Measurements from ENCODE around the gene PAFAH2. TPM values are rescaled to one million over a fixed set of nuclear protein-coding genes. Genes with fewer than 3 reads are reported as not detected.

The PAFAH2 gene
- total RNA-seq, 6 donors from 2014 or later = 12.6 to 20.1 (median 15.1) TPM

DNA sequence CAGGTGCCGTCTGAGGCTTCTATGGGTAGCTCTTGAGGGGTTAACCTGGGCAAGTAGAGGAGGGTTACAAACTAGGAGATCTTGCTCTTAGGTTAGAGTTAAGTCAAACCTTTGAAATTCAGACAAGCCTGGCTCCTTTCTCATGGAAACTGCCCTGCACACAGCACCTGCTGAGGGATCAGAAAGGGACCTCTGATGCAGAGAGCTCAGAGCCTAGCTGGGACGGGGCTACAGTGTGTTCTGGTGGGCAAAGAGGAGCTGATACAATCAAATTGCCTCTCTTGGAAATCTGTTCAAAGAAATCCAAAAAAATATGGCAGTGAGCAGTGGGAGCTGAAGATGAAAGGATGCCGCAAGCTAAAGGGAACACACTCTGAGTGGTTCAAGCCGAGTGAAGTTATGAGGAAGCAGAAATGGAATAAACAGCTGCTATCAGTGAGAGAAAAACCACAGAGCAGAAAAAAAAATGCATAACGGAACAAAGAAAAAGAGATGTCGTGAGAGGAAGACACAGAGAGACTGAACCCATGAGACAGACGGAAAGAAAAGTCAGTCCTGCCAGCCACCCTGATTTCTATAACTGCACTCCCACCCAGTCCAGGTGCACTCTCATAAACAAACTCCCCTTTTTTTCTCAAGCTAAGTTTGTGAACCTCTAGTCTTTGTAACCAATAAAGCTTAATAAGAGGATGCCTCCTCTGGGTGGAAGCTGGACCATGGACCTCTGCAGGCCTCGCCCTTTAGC, 26.6 kb downstream of the PAFAH2 start:
- no peaks in the 10 kb centered on the region for H3K4me1 ChIP-seq
- 66 to 79% methylated on average over 8 of the region's 8 CpGs for WGBS, 2 donors
- DNase-seq = no peak
- no peaks in the 10 kb centered on the region for H3K27me3 ChIP-seq
- ATAC-seq (ENCODE audit: low FRiP score in 2 of 2) = no peak
- peak overlapping the region in 1 of 4 donors; percentile 30 for H3K27ac ChIP-seq
- no peaks in the 10 kb centered on the region for H3K9me3 ChIP-seq
- TF ChIP-seq, protein P1, sequence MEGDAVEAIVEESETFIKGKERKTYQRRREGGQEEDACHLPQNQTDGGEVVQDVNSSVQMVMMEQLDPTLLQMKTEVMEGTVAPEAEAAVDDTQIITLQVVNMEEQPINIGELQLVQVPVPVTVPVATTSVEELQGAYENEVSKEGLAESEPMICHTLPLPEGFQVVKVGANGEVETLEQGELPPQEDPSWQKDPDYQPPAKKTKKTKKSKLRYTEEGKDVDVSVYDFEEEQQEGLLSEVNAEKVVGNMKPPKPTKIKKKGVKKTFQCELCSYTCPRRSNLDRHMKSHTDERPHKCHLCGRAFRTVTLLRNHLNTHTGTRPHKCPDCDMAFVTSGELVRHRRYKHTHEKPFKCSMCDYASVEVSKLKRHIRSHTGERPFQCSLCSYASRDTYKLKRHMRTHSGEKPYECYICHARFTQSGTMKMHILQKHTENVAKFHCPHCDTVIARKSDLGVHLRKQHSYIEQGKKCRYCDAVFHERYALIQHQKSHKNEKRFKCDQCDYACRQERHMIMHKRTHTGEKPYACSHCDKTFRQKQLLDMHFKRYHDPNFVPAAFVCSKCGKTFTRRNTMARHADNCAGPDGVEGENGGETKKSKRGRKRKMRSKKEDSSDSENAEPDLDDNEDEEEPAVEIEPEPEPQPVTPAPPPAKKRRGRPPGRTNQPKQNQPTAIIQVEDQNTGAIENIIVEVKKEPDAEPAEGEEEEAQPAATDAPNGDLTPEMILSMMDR (IDR thresholded peaks at IDR 0.05) = no peak
- TF ChIP-seq EP300 (IDR thresholded peaks at IDR 0.05) (no peak), POLR2A (IDR thresholded peaks at IDR 0.05) (no peak), POLR2AphosphoS5 (IDR thresholded peaks at IDR 0.05) (no peak)
- H3K4me3 ChIP-seq = no peak overlapping the region
- H3K36me3 ChIP-seq = peaks cover 10 to 97% (median 48%) of the 10 kb centered on the region in 4 donors

DNA sequence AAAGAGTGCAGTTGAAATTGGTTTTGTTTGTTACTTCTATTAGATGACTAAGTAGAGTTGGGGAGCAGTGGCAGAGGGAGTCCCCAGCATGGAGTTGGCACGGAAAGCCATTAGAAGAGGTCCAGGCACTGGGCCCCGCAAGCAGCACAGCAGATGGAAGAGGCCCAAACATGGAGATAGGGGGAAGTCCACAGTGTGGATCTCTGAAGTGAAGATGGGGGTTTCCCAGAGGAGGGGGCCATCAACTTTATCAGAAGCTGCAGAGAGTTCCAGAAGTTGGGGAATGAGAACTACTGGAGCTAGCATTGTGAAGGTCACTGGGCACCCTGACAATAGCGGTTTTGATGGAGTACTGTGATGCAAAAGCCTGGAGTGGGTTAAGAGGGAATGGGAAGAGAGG, 30.6 kb downstream of the PAFAH2 start:
- Histone ChIP-seq H3K4me3 (no peak overlapping the region), H3K36me3 (peaks cover 3 to 72% (median 35%) of the 10 kb centered on the region in 4 donors), H3K27me3 (no peaks in the 10 kb centered on the region), H3K4me1 (no peaks in the 10 kb centered on the region), H3K27ac (no peak overlapping the region), H3K9me3 (no peaks in the 10 kb centered on the region)
- no peak for ATAC-seq (ENCODE audit: low FRiP score in 2 of 2)
- no peak for DNase-seq
- no peak for TF ChIP-seq EP300 (IDR thresholded peaks at IDR 0.05)
- TF ChIP-seq POLR2AphosphoS5 (IDR thresholded peaks at IDR 0.05) = no peak
- TF ChIP-seq, protein P1 (IDR thresholded peaks at IDR 0.05) = no peak
- TF ChIP-seq POLR2A (IDR thresholded peaks at IDR 0.05) = no peak
- WGBS, 2 donors = 90 to 95% methylated on average over 3 of the region's 3 CpGs

DNA sequence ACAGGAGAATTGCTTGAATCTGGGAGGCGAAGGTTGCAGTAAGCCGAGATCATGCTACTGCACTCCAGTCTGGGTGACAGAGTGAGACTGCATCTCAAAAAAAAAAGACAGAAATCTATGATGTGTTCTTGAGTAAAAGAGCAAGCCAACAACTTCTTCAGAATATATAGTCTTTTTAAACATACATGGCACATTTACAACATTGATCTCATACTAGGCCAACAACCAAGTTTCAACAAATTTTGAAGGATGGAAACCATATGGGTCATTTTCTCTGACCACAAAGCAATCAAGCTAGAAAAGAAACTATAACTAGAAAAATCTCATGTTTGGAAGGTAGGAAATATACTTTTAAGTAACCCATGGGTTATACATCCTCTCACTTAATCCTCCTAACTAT, 38.3 kb downstream of the PAFAH2 start:
- Histone ChIP-seq H3K9me3 (no peaks in the 10 kb centered on the region), H3K4me1 (no peaks in the 10 kb centered on the region), H3K4me3 (no peak overlapping the region), H3K27ac (no peak overlapping the region), H3K27me3 (no peaks in the 10 kb centered on the region), H3K36me3 (peaks cover 0 to 52% (median 47%) of the 10 kb centered on the region in 4 donors)
- no peak for TF ChIP-seq EP300 (IDR thresholded peaks at IDR 0.05)
- TF ChIP-seq POLR2A (IDR thresholded peaks at IDR 0.05) = no peak
- TF ChIP-seq, protein P1 (IDR thresholded peaks at IDR 0.05) = no peak
- TF ChIP-seq POLR2AphosphoS5 (IDR thresholded peaks at IDR 0.05) = no peak
- ATAC-seq (ENCODE audit: low FRiP score in 2 of 2) (no peak), DNase-seq (no peak)
- WGBS, 2 donors = 79 to 100% methylated on average over 2 of the region's 2 CpGs

DNA sequence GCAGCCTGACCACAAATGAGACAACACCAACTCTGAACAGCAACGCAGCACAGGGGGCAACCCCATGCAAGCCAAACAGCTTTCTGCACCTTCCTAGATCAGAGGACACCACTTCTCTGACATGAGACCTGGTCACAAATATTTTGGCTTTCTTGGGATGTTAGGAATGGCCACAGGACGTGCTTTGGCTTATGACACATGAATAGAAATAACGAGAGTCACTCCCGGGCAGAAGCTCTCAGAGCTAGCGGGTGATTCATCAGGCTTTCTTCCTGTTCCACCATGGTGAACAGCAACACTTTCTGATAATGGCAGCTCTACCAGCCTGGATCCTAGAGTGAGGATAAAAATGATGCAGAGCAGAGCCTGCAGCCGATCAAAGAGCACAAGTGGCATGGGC, 39.4 kb downstream of the PAFAH2 start:
- Histone ChIP-seq H3K9me3 (no peaks in the 10 kb centered on the region), H3K36me3 (peaks cover 0 to 45% (median 43%) of the 10 kb centered on the region in 4 donors), H3K4me1 (no peaks in the 10 kb centered on the region), H3K27me3 (no peaks in the 10 kb centered on the region), H3K27ac (no peak overlapping the region), H3K4me3 (no peak overlapping the region)
- ATAC-seq (ENCODE audit: low FRiP score in 2 of 2) (no peak), DNase-seq (no peak)
- 91 to 94% methylated on average over 6 of the region's 6 CpGs for WGBS, 2 donors
- TF ChIP-seq POLR2A (IDR thresholded peaks at IDR 0.05) = no peak
- TF ChIP-seq POLR2AphosphoS5 (IDR thresholded peaks at IDR 0.05) = no peak
- TF ChIP-seq, protein P1 (IDR thresholded peaks at IDR 0.05) = no peak
- no peak for TF ChIP-seq EP300 (IDR thresholded peaks at IDR 0.05)

DNA sequence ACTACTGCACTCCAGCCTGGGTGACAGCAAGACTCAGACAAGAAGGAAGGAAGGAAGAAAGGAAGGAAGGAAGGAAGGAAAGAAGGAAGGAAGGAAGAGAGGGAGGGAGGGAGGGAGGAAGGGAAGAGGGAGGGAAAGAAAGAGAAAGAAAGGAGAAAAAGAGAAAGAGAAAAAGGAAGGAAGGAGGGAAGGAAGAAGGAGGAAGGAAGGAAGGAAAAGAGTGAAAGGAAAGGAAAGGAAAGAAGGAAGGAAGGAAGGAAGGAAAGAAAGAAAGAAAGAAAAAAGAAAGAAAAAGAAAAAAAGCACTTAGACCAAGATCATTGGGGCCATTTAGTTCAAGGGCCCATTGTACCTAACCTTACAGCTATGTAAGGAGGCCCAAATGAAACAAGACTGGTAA, 42.3 kb downstream of the PAFAH2 start:
- no peak for ATAC-seq (ENCODE audit: low FRiP score in 2 of 2)
- TF ChIP-seq POLR2A (IDR thresholded peaks at IDR 0.05) = no peak
- TF ChIP-seq, protein P1 (IDR thresholded peaks at IDR 0.05) = no peak
- no peak for TF ChIP-seq POLR2AphosphoS5 (IDR thresholded peaks at IDR 0.05)
- no peak for TF ChIP-seq EP300 (IDR thresholded peaks at IDR 0.05)

More for the DNA sequence above, 42.3 kb downstream of the PAFAH2 start:
- H3K9me3 ChIP-seq = no peaks in the 10 kb centered on the region
- H3K4me3 ChIP-seq = no peak overlapping the region
- peaks cover 0 to 22% (median 17%) of the 10 kb centered on the region in 4 donors for H3K36me3 ChIP-seq
- DNase-seq = no peak
- no peak overlapping the region for H3K27ac ChIP-seq
- H3K4me1 ChIP-seq = no peaks in the 10 kb centered on the region
- no peaks in the 10 kb centered on the region for H3K27me3 ChIP-seq

Data from upper lobe of left lung (tissue), 6 donors.